Retinal pigment epithelial cell (primary cell): ENCODE measurements around the gene SLC9A3.

ENCODE experiments used
- DNase-seq: peaks from one replicate; pipeline ENCODE4 v3.0.0-alpha.2; 2010; ENCODE audit warnings: low read depth
- H3K4me3 ChIP-seq: 2 replicates; pipeline ENCODE4 v1.5.1; 2011; ENCODE audit warnings: mild to moderate bottlenecking, low read length, control low read depth, moderate library complexity
- TF ChIP-seq, protein P1 (sequence below): conservative IDR thresholded peaks from 2 replicates; pipeline ENCODE4 v1.5.1; 2011; ENCODE audit warnings: low read depth, low read length, control low read depth, inconsistent platforms

The SLC9A3 gene

GRCh38 chr5:569868-570361, 45.7 kb upstream of the SLC9A3 start:
- TF ChIP-seq, protein P1, sequence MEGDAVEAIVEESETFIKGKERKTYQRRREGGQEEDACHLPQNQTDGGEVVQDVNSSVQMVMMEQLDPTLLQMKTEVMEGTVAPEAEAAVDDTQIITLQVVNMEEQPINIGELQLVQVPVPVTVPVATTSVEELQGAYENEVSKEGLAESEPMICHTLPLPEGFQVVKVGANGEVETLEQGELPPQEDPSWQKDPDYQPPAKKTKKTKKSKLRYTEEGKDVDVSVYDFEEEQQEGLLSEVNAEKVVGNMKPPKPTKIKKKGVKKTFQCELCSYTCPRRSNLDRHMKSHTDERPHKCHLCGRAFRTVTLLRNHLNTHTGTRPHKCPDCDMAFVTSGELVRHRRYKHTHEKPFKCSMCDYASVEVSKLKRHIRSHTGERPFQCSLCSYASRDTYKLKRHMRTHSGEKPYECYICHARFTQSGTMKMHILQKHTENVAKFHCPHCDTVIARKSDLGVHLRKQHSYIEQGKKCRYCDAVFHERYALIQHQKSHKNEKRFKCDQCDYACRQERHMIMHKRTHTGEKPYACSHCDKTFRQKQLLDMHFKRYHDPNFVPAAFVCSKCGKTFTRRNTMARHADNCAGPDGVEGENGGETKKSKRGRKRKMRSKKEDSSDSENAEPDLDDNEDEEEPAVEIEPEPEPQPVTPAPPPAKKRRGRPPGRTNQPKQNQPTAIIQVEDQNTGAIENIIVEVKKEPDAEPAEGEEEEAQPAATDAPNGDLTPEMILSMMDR: no peak
- DNase-seq: no peak
- H3K4me3 ChIP-seq: no peak overlapping the region

DNA sequence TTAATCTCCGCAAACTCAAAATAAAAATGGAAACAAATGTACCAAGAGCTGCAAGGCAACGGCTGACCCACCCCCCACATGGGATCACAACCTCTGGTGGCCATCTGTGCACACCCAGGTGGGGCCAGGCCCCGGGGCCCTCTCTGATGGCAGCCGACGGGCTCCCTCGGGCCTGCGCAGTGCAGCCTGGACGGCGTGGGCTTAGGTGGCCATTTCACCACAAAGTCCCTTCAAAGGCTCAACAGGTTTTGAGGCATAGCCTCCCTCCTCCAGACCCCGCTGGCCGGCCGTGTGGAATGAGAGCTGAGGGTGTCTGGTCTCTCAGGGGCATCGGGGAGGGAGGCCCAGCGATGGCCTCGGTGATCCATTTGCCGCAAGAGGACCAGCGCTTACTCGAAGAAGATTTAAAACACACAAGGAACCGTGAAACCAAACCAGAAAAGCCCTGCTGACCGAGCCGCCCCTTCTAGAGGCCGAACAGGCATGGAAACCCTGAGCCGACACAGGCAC, 45.2 kb upstream of the SLC9A3 start:
- no peak for DNase-seq
- H3K4me3 ChIP-seq: no peak overlapping the region
- TF ChIP-seq, protein P1: no peak

GRCh38 chr5:568809-569208, 44.6 kb upstream of the SLC9A3 start:
- DNase-seq: no peak
- no peak overlapping the region for H3K4me3 ChIP-seq
- TF ChIP-seq, protein P1: no peak

GRCh38 chr5:568061-568781, 44.0 kb upstream of the SLC9A3 start:
- TF ChIP-seq, protein P1: no peak
- DNase-seq: no peak

GRCh38 chr5:567664-568060, 43.4 kb upstream of the SLC9A3 start:
- TF ChIP-seq, protein P1: no peak
- no peak overlapping the region for H3K4me3 ChIP-seq
- DNase-seq: no peak

More at GRCh38 chr5:568061-568781, 44.0 kb upstream of the SLC9A3 start:
- no peak overlapping the region for H3K4me3 ChIP-seq

- TF ChIP-seq, protein P1: no peak
- DNase-seq: no peak
- no peak overlapping the region for H3K4me3 ChIP-seq
Measured at GRCh38 chr5:566636-567309, 42.5 kb upstream of the SLC9A3 start.
